ENCODE data around the gene TRAF2.
"Not testable (repeated sequence)": the region's sequence is repeated elsewhere in the genome, so short reads cannot be mapped to it uniquely, and the experiment has no call there.

TRAF2 gene

DNA sequence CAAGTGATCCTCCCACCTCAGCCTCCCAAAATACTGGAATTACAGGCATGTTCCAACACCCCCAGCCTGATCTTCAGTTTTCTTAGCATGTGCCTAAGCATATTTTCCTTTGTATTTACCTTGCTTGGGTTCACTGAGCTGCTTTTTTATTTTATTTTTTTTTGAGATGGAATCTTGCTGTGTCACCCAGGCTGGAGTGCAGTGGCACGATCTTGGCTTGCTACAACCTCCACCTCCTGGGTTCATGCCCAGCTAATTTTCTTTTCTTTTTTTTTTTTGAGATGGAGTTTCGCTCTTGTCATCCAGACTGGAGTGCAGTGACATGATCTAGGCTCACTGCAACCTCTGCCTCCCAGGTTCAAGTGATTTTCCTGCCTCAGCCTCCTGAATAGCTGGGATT lies 16.7 kb upstream of the TRAF2 start:
- H3K4me3 ChIP-seq (ENCODE audit: low read depth, low read length); DNase-seq (ENCODE audit: low read depth): not testable (repeated sequence)

DNA sequence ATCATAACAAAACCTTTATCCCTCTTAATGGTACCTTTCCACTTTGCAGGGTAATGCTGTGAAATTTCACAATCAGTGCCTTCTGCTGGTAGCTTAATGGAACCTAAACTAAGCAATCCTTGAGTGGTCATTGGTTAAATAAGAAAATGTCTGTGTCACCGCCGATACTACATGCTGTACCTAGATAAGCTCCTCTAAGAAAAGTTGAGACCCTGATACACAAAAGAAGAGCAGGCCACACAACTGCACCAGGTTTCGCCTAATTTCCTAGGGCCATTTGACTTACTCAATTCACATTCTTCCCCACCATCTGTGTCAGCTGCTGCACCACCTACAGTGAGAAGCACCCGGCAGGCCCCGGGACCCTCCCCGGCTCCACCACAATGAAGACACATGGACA lies 11.2 kb upstream of the TRAF2 start:
- no peak for DNase-seq (ENCODE audit: low read depth)
- H3K4me3 ChIP-seq (ENCODE audit: low read depth, low read length): no peak overlapping the region

DNA sequence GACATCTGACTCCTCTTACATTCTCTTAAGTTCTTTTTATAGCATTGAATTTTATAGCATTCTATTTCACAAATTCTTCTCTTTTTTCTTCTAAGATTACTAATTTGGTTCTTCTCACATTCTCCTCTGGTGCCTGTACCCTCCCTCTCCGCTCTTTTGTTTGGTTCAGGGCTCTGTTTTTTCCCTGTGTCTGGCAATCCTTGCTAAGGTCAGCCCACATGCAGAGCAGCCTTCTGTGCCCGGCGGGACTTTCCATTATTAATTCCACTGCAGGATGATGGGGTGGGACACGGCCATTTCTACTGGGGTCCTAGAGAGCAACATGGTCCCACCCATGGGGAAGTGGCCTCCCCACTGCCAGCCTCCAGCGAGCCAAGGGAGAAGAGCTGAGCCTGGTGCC lies 9.8 kb upstream of the TRAF2 start:
- DNase-seq (ENCODE audit: low read depth): no peak
- no peak overlapping the region for H3K4me3 ChIP-seq (ENCODE audit: low read depth, low read length)

DNA sequence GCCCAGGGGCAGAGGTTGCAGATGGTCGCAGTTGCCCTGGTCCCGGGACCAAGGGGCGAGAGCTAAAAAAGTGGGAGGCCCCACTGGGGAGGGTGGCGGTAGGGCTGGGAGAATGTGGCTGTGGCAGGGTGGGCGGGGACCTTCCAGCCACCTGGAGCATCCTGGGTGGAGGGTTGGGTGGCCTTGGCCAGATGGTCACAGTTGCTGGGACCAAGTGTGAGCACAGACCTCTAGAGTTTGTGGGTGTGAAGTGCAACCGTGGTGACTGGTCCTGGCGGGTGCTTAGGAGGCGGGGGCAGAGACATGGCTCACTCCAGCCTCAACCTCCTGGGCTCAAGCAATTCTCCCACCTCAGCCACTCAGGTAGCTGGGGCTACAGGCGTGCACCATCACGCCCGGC lies 5.7 kb upstream of the TRAF2 start:
- no peak for DNase-seq (ENCODE audit: low read depth)
- no peak overlapping the region for H3K4me3 ChIP-seq (ENCODE audit: low read depth, low read length)

- DNase-seq (ENCODE audit: low read depth): no peak
- H3K4me3 ChIP-seq (ENCODE audit: low read depth, low read length): no peak overlapping the region
These were observed 4.6 kb upstream of the TRAF2 start for GRCh38 chr9:136881691-136882108.

- DNase-seq (ENCODE audit: low read depth): peak; percentile 45
- H3K4me3 ChIP-seq (ENCODE audit: low read depth, low read length): peak overlapping the region; percentile 5
These were observed 4.0 kb upstream of the TRAF2 start for GRCh38 chr9:136882109-136882946.

GRCh38 chr9:136882947-136883283 lies 3.4 kb upstream of the TRAF2 start:
- not testable (repeated sequence) for DNase-seq (ENCODE audit: low read depth); H3K4me3 ChIP-seq (ENCODE audit: low read depth, low read length)

DNA sequence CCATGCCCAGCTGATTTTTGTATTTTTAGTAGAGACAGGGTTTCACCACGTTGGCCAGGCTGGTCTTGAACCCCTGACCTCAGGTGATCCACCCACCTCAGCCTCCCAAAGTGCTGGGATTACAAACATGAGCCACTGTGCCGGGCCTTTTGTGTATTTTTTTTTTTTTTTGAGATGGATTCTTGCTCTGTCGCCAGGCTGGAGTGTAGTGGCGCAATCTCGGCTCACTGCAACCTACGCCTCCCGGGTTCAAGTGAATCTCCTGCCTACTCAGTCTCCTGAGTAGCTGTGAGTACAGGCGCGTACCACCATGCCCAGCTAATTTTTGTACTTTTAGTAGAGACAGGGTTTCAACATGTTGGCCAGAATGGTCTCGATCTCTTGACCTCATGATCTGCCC lies 2.6 kb upstream of the TRAF2 start:
- not testable (repeated sequence) for DNase-seq (ENCODE audit: low read depth)

DNA sequence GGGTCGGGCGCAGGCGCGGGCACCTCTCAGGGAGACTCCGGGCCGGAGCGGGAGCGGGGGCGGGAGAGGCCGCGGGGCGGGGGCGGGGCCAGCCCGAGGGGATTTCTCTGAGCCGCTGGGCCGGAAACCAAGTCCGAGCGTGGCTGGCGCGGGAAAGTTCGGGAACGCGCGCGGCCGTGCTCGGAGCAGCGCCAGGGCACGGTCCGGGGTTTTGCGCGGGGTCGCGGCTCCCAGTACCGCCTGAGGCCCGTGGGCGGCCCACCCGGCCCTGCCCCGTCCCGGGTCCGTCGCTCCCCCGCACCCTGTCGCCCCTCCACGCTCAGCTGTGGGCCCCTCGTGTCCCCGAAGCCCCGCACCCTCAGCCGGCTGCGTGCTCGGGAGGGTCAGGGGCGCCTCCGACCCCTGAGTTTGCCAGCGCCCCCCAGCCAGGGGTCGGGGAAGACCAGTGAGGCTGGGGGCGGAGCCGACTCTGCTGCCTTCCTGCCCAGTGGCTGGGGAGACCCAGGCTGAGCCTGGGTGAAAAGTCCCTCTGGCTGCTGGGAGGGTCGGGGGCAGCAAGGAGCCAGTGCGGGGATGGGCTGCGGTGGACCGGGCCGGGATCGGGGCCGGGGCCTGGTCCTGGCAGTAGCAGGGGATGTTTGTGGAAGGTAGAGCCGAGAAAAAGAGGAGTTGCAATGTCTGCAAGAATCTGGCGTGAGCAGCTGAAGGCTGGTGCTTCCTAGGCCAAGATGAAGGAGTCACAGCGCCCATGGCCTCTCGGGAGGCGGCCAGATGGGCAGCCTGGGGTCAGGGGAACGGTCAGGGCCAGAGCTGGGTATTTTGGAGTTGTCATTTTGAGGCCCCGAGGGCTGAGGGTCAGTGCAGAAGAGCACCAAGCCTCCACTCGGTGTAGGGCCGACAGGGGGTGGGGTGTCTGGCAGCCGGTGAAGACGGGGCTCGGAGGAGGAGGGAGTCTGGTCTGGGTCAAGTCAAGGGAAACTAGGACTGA lies 588 bp downstream of the TRAF2 start:
- no peak for DNase-seq (ENCODE audit: low read depth)
- peak overlapping the region; percentile 90 for H3K4me3 ChIP-seq (ENCODE audit: low read depth, low read length)

More for the DNA sequence above, 2.6 kb upstream of the TRAF2 start:
- H3K4me3 ChIP-seq (ENCODE audit: low read depth, low read length): not testable (repeated sequence)

DNA sequence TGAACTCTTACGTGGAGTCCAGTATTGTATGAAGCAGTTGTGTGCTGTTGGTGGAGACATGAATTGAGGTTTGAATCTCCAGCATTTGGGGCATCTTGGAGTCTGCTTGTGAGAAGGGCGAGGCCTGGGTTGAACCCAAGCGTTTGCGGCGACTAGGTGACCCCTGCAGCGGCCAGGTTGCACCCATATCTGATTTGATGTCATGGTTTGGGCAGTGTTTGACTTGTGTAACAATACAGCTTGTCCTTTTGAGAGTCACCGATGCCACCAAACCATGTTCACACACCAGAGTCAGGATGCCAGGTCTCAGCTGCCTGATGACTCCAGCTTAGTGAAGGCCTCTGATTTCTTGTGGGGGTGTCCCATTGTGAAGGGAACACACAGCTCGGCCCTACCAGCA lies 2.1 kb downstream of the TRAF2 start:
- H3K4me3 ChIP-seq (ENCODE audit: low read depth, low read length): no peak overlapping the region
- no peak for DNase-seq (ENCODE audit: low read depth)

GRCh38 chr9:136889858-136890257 lies 3.5 kb downstream of the TRAF2 start:
- no peak overlapping the region for H3K4me3 ChIP-seq (ENCODE audit: low read depth, low read length)
- no peak for DNase-seq (ENCODE audit: low read depth)

- no peak for DNase-seq (ENCODE audit: low read depth)
- H3K4me3 ChIP-seq (ENCODE audit: low read depth, low read length): no peak overlapping the region
These were observed 4.3 kb downstream of the TRAF2 start for GRCh38 chr9:136890661-136891060.

DNA sequence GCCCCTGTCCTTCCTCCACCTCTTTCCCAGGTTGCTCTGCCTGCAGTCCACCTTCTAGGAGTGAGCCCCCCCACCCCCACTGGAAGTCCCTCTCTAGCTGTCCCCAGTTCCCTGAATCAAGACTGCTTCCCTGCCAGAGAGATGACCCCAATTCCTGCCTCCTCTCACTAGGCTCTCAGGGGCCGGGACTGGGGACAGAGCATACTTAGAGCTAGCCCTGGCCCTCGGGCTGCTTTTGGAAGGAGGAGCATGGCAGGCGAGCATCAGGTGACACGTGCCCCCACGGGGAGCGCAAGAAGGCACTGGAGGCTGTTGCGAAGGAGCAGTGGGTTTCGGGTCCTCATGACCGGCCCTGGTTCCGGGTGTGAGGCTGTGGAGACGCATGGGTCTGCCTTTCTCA lies 9.7 kb downstream of the TRAF2 start:
- no peak overlapping the region for H3K4me3 ChIP-seq (ENCODE audit: low read depth, low read length)
- DNase-seq (ENCODE audit: low read depth): no peak

DNA sequence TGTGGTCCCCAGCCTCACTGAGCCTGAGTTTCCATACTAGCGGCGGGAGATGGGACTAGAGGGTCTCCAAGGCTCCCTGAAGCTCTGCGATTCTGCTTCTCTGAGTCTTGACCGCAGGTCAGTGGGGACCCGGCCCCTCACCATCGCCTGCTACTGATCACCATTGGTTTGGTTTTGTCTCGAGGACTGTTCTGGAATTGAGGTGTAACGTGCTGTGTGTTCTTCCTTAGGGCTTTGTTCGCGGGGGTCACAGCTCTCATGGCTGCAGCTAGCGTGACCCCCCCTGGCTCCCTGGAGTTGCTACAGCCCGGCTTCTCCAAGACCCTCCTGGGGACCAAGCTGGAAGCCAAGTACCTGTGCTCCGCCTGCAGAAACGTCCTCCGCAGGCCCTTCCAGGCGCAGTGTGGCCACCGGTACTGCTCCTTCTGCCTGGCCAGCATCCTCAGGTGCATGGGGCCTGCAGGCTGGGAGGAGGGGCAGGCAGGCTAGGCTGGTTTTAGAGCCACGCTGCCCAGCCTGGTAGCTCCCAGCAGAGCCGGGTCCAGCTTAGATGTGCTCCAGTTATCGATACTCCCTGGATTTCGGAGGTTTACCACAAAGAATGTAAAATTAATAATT lies 12.3 kb downstream of the TRAF2 start:
- no peak overlapping the region for H3K4me3 ChIP-seq (ENCODE audit: low read depth, low read length)
- no peak for DNase-seq (ENCODE audit: low read depth)

GRCh38 chr9:136899196-136899595 lies 12.9 kb downstream of the TRAF2 start:
- DNase-seq (ENCODE audit: low read depth): no peak

GRCh38 chr9:136900556-136900955 lies 14.2 kb downstream of the TRAF2 start:
- DNase-seq (ENCODE audit: low read depth): no peak
- no peak overlapping the region for H3K4me3 ChIP-seq (ENCODE audit: low read depth, low read length)

More at GRCh38 chr9:136899196-136899595, 12.9 kb downstream of the TRAF2 start:
- no peak overlapping the region for H3K4me3 ChIP-seq (ENCODE audit: low read depth, low read length)

- DNase-seq (ENCODE audit: low read depth): no peak
- no peak overlapping the region for H3K4me3 ChIP-seq (ENCODE audit: low read depth, low read length)
These were observed 14.7 kb downstream of the TRAF2 start for GRCh38 chr9:136900988-136901515.

DNA sequence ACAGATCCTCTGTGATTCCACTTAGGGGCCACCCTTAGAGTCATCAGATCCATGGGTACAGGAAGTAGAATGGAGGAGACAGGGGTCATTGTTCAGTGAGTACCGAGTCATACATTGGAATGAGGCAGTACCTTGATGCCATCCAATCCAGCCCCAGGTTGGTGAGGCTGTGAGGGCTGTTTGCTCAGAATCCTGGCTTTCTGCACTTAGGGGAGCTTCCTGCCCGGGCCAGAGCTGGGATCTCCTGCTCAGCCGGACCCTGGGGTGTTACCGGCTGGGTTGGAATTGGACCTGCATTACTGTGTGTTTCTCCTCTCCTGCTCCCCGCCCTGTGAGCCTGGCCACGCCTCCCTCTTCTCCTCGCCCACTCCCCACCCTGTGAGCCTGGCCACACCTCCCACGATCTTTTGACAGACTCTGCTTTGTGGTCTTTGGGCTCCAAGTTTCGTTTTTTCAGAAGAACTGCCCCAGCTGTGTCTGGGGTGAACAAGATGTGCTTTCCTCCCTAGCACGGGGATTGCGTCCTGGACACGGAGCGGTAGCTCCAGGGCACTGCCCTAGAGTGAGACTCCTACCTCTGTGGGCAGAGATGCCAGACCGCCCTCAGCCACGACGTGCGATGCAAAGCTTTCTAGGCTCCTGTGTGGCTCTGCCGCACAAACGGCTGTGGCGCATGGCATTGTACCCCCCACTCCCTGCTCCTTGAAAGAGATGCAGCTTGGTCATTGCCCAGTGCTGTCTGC lies 15.4 kb downstream of the TRAF2 start:
- H3K4me3 ChIP-seq (ENCODE audit: low read depth, low read length): no peak overlapping the region
- DNase-seq (ENCODE audit: low read depth): no peak

DNA sequence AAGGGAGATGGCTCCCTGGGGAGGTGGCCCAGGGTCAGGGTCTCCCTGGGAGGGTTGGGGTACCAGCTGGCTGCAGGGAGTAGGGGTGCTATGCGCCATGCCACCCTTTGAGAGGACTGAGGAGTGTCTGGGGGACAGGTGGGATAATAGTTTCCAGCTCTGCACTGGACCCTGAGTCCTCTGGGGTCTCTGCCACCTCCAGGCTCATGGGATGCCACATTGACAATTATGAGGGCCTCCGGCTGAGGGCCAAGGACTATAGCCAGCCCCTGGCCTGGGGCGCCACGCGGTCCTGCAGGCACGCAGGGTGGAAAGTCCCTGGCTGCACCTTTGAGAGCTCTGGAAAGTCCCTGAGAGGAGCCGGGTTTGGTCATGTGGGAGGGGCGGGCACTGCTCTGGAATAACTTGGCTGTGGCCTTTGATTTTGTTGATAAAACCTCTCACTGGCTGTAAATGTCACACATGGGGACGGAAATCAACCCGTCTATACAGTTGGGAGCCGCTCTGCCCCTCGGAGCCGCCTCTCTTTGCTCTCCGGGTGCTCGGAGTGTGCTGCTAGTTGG lies 16.0 kb downstream of the TRAF2 start:
- no peak for DNase-seq (ENCODE audit: low read depth)

More for the DNA sequence above, 16.0 kb downstream of the TRAF2 start:
- no peak overlapping the region for H3K4me3 ChIP-seq (ENCODE audit: low read depth, low read length)
